ENCODE measurements around the gene DHFR2. TPM values are rescaled to one million over a fixed set of nuclear protein-coding genes. Genes with fewer than 3 reads are reported as not detected.

Gene DHFR2
- 2.6 and 5.1 TPM in 2 replicates for total RNA-seq

GRCh38 chr3:94062513-94063404 is at the start of gene DHFR2, which contains the start of gene NSUN3:
Gene DHFR2, minus strand, starts transcription at chr3:94062916. Its CDS starts 1,405 bp downstream, at chr3:94061511.
Gene NSUN3, plus strand, starts transcription at chr3:94063061. Its CDS starts 66 bp downstream, at chr3:94063127.

GRCh38 chr3:94028093-94028837 is 34.5 kb downstream of the DHFR2 start, which contains the start of gene STX19:
Gene STX19, minus strand, starts transcription at chr3:94028597. Its CDS starts 13,328 bp downstream, at chr3:94015269.

Other genes with a start within 250 kb of the DHFR2 start
- gene PROS1, start 89.0 kb downstream of the DHFR2 start, total RNA-seq, result 5.0 and 7.5 TPM in 2 replicates
- 3.9 and 4.7 TPM in 2 replicates for gene ARL13B, start 82.8 kb downstream of the DHFR2 start, total RNA-seq
- gene STX19, start 34.3 kb downstream of the DHFR2 start, total RNA-seq, result 0.79 and 1.2 TPM in 2 replicates
- 7.5 and 12.3 TPM in 2 replicates for gene NSUN3, start 145 bp upstream of the DHFR2 start, total RNA-seq